Mammary epithelial cell (primary cell): ENCODE data around the gene RASGRF2.

Experiments
- CTCF ChIP-seq, 2 donors: IDR thresholded peaks in 1 of 2; conservative IDR thresholded peaks in 1 of 2; 2 replicates each; pipeline ENCODE4 v1.5.1; 2011 to 2012; ENCODE audit warnings: inconsistent platforms in 2 of 2, low read length in 2 of 2, mild to moderate bottlenecking in 2 of 2, control low read depth in 1 of 2, low read depth in 1 of 2; ENCODE audit not compliant: insufficient read depth in 1 of 2; ENCODE audit errors: extremely low read depth in 1 of 2
- EZH2 ChIP-seq: IDR thresholded peaks from 2 replicates; pipeline ENCODE4 v1.6.1; 2012; ENCODE audit warnings: low read length, inconsistent platforms, borderline replicate concordance

GRCh38 chr5:81245871-81246235 lies 285.7 kb downstream of the RASGRF2 start:
- TF ChIP-seq CTCF (conservative IDR thresholded peaks at IDR 0.05 in 1 of 2, IDR thresholded peaks at IDR 0.05 in 1 of 2; ENCODE audit: extremely low read depth in 1 of 2, insufficient read depth in 1 of 2, low read depth in 1 of 2, low read length in 2 of 2) (no peak), EZH2 (no peak)
